ENCODE results near the gene SQSTM1.
A peak's percentile ranks its signal among the peaks of the same experiment; 100 is the strongest.
"Not testable (repeated sequence)": the region's sequence is repeated elsewhere in the genome, so short reads cannot be mapped to it uniquely, and the experiment has no call there.

The SQSTM1 gene

DNA sequence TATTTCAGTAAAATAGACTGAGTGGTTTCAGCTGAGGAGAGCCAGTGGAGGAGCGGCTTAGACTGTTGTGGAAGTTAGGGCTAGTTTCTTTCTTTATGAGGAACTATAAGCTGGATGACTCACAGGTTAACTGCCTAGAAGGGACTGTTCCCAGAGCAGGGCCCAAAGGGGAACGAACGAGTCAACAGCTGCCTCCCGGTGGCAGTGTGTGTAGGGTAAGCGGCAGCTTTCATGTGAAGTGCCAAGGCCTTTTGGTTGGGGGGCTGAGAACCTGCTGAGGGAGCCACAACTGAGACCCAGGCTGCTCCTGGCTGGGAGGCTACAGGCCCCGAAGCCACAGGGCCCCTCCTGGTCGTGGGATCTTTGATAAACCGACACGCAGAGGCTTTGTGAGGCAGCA lies 7.0 kb downstream of the SQSTM1 start:
- DNase-seq = no peak

DNA sequence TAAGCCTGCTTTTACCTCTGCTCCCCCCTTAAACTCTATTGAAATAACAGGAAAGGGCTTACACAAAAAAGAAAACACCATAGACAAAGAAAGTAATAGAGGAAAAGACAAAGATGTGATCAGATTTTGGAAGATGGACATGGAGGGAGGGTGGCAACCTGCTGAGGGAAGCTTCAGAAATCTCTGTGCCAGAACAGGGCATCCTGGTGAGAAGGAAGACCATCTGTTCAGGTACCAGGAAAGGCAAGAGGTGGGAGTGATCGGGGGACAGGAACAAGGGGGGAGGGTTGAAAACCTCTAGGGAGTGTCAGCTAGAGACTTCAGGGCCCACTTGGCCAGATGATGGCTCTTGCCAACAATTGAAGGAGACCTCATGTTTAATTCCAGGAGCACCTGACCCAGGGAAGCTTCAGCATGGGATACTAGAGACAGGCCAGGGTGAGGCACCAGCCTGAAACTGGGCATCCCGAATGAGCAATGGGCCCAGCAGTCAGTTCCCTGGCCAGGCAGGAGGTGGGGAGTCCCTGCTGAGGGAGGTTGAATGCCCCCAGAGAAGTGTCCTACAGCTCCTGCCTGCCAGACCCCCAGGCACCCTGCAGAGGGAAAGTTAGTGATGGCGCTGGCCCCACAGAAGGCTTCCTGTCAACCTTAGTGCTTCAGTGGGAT lies 8.2 kb downstream of the SQSTM1 start:
- no peak for DNase-seq

DNA sequence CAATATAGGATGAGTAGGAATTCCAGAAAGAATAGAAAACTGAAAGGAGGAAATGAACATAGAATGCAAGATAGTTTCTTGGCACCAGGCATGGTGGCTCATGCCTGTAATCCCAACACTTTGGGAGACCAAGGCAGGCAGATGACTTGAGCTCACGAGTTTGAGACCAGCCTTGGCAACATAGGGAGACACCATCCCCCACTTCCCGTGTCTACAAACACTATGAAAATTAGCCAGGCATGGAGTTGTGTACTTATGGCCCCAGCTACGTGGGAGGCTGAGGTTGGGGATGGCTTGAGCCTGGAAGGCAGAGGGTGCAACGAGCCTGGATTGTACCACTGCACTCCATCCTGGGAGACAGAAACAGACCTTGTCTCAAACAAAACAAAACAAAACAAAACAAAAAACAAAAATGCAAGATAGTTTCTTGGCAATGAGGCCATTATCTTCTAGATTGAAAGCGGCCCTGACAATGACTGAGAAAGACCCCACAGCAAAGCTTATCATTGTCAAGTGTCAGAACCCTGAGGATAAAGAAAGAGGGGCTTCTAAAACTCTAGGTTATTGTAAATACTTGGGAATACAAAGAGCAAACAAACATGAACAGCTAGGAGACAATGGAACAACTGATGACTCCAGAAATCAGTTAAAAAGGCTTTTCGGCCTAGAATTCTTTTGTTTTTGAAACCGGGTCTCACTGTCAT lies 9.2 kb downstream of the SQSTM1 start:
- DNase-seq = no peak

DNA sequence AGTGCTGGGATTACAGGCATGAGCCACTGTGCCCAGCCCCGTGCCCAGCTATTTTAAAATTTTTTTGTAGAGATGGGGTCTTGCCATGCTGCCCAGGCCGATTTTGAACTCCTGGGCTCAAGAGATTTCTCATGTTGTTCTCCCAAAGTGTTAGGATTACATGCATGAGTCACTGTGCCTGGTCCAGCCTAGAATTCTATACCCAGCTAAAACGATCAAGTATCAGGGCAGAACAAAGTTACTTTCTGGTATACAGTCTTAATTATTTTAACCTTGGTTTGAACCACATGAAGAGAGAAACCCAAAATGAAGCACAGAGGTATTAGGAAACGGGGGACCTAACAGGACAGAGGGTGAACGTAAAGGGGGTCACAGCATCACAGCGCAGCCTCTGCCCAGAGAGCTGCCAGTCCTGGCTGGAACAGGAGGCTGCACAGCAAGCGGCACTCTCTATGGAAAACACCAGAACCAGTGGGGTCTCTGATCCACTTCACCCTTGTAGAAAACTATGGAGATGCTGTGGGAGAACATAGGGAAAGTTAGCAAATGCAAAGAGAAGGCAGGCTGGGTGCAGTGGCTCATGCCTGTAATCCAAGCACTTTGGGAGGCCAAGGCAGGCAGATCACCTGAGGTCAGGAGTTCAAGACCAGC lies 10.2 kb downstream of the SQSTM1 start:
- no peak for DNase-seq

DNA sequence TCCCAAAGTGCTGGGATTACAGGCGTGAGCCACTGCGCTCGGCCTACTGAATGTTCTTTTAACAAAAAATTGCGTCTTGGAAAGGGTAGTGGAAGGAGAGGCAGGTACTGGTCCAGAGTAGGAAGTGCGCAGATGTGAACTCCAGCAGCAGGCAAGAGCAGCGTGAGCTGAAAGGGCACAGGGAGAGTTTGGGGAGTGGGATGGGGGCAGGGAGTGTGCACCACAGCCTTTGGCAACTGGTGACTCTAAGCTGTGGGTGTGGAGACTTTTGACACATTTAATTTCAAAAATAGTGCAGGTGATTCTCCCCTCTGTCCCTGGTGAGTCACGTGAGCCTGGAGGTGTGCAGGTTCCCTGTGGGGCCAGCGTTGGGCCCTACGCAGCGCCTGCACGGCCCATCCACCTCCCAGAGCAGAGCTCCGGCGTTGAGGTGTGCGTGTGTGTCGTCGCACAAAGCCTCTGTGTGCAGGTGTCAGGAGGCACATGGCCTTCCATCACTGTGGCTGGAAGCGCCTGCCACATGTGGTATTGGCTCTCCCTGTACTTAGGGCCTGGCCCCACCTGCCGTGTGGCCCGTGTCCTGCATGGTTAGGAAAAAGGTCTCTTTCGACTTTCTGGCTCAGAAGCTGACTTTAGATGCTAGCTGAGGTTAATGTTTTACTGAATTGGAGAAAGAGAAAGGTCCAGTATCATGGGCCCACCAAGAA lies 11.5 kb downstream of the SQSTM1 start:
- no peak for DNase-seq

DNA sequence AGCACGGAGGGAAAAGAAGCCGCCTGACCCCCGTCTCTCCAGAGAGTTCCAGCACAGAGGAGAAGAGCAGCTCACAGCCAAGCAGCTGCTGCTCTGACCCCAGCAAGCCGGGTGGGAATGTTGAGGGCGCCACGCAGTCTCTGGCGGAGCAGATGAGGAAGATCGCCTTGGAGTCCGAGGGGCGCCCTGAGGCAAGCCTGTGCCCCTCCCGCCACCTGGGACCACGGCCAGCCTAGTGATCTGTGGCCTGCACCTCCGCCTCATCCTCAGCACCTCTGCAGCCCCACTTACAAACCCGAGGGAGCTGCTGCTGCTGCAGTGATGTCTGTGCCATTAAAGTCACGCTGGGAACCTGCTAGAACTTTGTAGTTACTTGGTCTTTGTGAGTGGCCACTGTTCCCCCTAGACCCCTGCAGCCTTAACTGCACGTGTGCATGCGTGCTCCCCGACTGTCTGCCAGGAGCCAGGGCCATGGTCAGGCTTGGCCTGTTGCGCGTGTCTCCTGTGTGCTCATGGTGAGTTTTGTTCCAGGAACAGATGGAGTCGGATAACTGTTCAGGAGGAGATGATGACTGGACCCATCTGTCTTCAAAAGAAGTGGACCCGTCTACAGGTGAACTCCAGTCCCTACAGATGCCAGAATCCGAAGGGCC lies 12.5 kb downstream of the SQSTM1 start:
- DNase-seq = no peak

DNA sequence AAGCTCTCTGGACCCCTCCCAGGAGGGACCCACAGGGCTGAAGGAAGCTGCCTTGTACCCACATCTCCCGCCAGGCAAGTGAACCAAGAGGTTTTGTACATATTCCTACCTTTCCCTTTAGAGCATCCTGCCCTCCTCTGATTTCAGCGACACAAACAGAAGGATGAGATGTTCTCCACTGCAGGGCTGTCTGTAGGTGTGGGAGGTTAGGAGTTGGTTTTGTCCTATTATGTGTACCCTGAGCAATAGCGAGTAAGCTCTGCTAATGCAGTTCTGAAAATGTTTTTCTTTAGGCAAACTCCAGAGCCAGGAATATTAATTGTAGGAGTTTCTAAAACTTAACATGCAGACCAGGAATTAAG lies 13.0 kb downstream of the SQSTM1 start:
- DNase-seq = no peak

DNA sequence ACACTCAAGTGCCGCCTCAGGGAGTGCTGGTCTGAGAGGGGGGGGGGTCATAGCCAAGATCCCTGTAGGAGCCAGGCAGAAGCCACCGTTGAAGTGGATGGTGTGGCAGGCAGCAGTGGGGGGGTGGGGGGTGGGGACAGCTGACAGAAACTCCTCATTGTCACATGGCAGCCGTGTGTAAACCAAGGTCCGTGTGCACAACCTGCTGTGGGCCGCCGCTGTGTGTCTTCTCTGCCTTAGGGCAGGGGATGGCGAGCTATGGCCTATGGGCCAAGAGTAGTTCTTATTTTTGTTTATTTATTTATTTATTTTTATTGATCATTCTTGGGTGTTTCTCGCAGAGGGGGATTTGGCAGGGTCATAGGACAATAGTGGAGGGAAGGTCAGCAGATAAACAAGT lies 13.4 kb downstream of the SQSTM1 start:
- no peak for DNase-seq

DNA sequence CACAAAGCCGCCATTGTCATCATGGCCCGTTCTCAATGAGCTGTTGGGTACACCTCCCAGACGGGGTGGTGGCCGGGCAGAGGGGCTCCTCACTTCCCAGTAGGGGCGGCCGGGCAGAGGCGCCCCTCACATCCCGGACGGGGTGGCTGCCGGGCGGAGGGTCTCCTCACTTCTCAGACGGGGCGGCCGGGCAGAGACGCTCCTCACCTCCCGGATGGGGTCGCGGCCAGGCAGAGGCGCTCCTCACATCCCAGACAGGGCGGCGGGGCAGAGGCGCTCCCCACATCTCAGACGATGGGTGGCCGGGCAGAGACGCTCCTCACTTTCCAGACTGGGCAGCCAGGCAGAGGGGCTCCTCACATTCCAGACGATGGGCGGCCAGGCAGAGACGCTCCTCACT lies 14.2 kb downstream of the SQSTM1 start:
- not testable (repeated sequence) for DNase-seq

DNA sequence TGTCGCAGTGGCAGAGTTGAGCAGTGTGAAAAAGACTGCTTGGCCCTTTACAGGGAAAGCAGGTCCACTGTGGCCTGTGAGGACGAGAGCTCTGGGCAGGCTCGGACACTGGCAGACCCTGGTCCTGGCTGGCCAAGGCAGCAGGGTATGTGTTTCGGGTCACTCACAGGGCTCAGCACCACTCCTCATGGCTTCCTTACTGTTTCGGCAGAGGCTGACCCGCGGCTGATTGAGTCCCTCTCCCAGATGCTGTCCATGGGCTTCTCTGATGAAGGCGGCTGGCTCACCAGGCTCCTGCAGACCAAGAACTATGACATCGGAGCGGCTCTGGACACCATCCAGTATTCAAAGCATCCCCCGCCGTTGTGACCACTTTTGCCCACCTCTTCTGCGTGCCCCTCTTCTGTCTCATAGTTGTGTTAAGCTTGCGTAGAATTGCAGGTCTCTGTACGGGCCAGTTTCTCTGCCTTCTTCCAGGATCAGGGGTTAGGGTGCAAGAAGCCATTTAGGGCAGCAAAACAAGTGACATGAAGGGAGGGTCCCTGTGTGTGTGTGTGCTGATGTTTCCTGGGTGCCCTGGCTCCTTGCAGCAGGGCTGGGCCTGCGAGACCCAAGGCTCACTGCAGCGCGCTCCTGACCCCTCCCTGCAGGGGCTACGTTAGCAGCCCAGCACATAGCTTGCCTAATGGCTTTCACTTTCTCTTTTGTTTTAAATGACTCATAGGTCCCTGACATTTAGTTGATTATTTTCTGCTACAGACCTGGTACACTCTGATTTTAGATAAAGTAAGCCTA lies 15.7 kb downstream of the SQSTM1 start:
- DNase-seq = peak; percentile 77

DNA sequence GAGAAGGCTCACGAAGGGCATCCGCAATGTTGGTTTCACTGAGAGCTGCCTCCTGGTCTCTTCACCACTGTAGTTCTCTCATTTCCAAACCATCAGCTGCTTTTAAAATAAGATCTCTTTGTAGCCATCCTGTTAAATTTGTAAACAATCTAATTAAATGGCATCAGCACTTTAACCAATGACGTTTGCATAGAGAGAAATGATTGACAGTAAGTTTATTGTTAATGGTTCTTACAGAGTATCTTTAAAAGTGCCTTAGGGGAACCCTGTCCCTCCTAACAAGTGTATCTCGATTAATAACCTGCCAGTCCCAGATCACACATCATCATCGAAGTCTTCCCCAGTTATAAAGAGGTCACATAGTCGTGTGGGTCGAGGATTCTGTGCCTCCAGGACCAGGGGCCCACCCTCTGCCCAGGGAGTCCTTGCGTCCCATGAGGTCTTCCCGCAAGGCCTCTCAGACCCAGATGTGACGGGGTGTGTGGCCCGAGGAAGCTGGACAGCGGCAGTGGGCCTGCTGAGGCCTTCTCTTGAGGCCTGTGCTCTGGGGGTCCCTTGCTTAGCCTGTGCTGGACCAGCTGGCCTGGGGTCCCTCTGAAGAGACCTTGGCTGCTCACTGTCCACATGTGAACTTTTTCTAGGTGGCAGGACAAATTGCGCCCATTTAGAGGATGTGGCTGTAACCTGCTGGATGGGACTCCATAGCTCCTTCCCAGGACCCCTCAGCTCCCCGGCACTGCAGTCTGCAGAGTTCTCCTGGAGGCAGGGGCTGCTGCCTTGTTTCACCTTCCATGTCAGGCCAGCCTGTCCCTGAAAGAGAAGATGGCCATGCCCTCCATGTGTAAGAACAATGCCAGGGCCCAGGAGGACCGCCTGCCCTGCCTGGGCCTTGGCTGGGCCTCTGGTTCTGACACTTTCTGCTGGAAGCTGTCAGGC lies 16.6 kb downstream of the SQSTM1 start:
- DNase-seq = no peak

DNA sequence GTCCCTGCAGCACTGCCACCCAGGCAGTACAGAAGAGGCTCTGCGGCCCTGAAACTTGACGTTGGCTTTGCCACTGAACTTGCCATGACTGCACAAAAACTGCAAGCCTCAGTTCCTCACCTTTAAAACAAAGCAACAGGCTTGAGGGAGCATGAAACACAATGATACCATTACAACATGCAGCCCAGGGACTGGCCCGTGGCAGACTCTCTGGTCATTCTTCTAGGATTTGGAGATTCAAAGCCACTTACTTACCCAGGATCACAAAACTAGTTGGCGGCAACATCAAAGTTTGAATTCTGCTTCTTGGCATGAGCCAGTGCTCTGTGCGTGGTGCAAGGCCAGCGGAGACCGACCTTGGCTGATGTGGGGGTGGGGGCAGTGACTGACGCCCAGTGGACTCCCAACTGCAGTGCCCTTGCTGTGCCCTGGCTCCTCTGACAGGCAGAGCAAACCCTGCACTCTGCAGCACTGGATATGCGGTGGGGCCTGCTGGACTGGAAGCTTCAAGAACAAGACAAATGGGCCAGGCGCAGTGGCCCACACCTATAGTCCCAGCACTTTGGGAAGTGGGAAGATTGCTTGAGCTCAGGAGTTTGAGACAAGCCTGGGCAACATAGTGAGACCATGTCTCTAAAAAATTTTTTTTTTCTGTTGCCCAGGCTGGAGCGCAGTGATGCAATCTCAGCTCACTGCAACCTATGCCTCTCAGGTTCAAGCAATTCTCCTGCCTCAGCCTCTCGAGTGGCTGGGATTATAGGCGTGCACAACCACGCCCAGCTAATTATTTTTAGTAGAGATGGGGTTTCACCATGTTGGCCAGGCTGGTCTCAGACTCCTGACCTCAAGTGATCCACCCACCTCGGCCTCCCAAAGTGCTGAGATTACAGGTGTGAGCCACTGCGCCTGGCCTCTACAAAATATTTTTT lies 18.9 kb downstream of the SQSTM1 start:
- DNase-seq = no peak

DNA sequence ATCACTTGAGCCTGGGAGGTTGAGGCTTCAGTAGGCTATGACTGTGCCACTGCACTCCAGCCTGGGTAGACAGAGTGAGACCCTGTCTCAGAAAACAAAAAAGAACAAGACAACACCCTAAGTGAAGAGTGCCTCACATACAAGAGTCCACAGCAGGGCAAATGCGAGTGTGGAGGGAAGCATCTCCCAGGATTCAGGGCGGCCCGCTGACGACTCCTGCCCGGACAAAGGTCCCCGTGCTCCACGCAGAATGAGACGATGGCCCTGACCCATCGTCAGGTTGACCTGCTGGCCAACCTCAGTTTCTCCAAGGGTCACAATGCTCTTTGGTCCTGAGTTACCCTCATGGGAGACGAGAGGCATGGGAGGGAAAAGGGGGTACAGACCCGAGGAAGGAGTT lies 19.6 kb downstream of the SQSTM1 start:
- DNase-seq = no peak

DNA sequence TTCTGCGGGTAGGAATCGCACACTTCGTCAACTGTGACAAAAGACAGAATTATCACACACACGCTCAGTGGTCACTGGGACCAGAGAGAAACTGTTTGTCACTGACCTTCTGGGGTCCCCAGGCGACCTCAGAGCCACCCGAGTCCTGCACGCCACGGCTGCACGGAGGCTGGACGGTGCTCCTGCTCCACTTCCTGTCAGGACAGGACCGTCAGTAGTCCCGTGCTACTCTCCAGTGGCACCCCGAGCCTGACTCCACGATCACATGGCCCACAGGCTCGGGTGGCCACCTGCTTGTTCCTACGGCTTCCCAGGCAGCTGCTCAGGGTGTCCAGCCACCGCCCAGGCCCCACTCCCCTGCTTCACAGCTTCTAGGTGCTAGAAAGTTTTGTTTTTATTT lies 20.1 kb downstream of the SQSTM1 start:
- DNase-seq = no peak

DNA sequence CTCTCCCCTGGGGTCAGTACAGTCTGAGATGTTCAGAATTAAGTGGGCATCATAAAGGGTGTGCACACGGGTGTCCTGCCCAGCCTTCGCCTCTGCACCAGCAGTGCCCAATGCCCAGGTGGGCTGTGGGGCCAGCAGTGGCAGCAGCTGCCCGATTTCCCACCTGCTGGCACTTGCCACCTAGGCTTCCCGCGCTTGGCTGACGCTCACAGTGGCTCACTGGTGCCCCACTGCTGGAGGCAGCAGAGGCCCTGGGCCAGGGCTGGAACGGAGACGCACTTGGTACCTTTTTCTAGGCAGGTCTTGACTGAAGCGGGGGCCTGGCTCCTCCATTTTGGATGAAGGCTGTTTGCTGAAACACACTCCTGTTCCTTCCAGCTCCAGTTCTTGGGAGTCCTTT lies 20.9 kb downstream of the SQSTM1 start:
- no peak for DNase-seq

DNA sequence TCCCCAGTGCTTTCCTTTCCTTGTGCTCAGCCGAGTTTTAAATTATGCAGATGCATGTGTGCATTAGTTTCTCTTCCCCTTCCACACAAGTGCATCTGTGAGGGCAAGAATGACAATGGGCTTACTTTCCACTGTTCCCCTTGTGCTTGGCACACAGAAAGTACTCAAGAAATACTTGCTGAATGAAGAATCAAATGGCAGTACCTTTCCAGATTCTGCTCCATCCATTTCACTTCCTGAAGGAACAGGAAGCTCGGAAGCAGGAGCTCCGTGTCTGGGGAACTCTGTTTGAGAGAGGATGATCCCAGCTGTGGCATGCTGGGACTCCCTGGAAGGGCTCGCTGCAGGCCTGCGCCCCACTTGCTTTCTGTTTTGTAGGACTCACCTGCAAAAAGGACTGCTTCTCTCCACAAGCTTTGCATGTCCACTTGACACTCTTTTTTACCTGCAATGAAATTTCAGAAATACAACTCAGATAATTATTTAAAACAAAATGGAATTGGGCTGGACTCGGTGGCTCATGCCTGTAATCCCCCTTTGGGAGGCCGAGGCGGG lies 32.4 kb downstream of the SQSTM1 start:
- DNase-seq = no peak

DNA sequence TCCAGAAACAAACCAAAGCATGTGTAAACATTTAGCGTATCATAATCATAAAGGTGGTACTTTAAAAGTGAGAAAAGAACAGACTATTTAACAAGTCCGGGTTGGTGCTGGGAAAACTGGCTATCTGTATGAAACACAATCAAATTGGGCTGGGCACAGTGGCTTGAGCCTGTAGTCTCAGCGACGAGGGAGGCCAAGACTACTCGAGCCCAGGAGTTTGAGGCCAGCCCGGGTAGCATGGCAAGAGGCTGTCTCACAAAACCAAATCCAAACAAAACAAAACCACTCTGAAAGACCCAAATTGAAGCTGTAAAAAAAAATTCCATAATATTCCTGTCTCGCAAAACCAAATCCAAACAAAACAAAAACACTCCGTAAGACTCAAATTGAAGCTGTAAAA lies 33.7 kb downstream of the SQSTM1 start:
- no peak for DNase-seq

DNA sequence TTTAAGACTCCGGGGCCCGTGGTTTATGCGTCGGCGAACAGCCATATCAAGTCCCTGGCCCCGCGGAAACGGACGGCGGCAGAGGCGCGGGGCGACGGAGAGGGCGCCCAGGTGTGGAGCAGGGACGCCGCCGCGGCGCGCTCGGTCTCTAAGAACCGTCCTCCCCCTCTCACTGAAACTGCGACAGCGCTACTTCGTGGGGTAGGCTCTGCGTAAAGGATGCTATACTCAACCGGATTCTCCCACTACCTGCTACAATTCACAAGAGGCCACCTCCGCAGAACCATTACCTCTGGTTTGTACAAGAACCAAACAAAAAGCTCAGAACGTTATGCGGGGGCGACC lies 37.5 kb downstream of the SQSTM1 start:
- DNase-seq = no peak

DNA sequence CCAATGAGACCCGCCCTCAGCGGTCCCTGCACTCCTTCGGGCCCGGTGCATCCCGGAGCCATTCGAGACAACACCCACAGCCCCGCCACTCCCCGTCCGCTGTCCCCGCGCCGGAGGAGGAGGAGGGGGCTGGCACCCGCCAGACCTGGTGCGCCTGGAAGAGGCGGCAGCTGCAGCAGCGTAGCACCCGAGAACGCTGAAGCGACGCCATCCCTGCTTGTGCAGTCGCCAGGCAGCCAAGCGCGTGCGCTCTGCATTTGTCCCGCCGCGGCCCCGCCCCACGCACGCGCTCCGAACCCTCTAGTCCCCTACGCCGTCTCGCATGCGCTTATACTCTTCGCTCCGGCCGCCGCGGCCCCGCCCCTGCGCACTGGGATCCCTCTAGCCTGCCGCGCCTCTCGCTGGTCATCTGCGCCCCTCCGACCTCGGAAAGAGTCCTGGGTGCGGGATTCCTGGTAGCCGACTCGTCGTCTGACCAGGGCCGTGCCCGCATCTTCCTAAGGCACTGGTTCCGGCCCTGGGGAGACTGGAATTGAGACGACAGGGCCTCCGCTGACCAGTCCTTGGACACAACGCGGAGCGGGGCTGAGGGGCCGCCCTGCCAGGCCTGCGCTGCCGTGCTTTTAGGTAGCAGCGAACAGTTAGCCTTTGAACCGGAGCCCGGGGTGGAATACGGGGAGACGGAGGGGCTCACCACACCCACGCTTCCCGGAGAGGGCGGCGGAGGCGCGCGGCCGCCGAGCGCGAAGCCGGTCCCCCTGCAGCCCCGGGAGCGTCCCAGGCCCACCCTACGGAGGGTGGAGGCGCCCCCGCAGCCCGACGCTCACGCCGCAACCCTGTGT lies 38.1 kb downstream of the SQSTM1 start, which contains the start of gene MRNIP:
MRNIP (minus strand) TSS at position 232 of the 842 bp plus-strand sequence; CDS start at position 211, 21 bp downstream.
- DNase-seq = peak; percentile 95

Measured in activated CD8-positive, alpha-beta memory T cell treated with anti-CD3 and anti-CD28 coated beads for 24 hours (primary cell).